Measurements from ENCODE around the gene GLRX.

DNA sequence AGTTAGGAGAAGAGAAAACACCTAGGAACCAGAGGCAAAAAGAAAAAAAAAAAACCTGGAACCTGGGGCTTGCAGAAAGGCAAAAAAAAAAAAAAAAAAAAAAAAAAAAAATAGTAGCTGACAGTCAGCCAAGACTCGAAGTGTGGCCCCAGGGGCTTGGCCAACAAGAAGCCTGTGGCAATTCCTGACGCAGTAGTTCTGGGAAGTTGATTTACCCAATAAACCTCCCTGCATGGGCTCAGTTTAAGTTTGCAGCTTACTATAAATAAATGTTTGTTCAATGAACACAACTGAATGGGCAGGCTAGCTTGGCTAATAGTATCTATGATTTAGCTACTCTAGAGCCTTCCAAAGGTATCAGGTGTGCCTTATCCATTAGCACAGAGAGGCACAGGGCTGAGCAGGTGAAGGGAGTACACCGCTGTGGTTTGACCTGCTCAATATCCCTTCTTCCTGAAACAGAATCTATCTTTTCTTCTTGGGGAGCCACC, 21.3 kb upstream of the GLRX start:
- TF ChIP-seq, protein P1, sequence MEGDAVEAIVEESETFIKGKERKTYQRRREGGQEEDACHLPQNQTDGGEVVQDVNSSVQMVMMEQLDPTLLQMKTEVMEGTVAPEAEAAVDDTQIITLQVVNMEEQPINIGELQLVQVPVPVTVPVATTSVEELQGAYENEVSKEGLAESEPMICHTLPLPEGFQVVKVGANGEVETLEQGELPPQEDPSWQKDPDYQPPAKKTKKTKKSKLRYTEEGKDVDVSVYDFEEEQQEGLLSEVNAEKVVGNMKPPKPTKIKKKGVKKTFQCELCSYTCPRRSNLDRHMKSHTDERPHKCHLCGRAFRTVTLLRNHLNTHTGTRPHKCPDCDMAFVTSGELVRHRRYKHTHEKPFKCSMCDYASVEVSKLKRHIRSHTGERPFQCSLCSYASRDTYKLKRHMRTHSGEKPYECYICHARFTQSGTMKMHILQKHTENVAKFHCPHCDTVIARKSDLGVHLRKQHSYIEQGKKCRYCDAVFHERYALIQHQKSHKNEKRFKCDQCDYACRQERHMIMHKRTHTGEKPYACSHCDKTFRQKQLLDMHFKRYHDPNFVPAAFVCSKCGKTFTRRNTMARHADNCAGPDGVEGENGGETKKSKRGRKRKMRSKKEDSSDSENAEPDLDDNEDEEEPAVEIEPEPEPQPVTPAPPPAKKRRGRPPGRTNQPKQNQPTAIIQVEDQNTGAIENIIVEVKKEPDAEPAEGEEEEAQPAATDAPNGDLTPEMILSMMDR (IDR thresholded peaks at IDR 0.05; ENCODE audit: low read length) = no peak
- no peak for TF ChIP-seq EZH2 (IDR thresholded peaks at IDR 0.05; ENCODE audit: borderline replicate concordance, low read length)
